T follicular helper cell (primary cell): Measurements from ENCODE around the gene TMEM176B.

ENCODE experiments used
- DNase-seq: peaks from one replicate; pipeline ENCODE4 v3.0.0-alpha.2; 2020; ENCODE audit warnings: low read depth
- total RNA-seq, 2 experiments: gene quantifications; one replicate each; lab custom pipeline; 2026; lab: John Stamatoyannopoulos, UW

Gene TMEM176B
- 0 to 0.06 reads per million in 2 experiments for total RNA-seq

DNA sequence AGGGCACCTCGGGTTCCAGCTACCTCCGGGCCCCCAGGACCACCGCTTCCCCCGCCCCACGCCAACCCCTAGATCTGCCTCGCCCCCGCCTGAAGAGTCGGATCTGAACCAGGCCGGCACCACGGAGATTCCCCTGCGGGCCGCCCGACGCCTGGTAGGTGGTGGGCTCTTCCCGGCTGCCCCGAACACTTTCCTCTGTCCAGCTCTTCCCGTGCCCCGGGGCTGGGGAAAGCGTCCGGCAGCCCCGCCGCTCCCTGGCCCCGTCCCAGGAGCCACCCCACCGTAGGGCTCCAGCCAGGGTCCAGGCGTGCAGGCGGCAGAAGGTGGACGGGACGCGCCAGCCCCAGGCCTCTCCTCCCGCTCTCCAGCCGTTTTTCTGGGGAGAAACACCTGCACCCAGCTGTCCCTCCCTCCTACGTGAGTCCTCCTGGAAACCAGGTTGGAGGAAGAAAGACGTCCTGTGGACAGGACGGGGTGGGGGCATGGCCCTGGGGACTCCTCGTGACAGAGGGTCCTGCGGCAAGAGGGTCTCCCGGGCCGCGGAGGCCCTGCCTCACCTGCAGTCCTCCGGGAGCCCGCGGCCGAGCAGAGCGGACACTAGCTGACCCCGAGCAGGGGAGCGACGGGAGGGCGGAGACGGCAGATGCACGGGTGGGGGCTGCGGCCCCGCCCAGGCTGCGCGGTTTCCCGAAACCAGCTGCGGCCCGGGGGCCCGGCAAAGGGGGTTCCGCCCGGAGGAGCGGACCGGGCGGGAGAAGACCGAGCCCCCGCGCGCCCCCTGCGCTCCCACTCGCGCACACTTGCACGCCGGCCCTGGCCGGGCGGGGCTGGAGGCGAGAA is at the start of gene TMEM176B:
Gene TMEM176B (minus strand): TSS at position 624 of the 840 bp plus-strand sequence. CDS start 3,795 bp downstream, outside the sequence.
- no peak for DNase-seq

DNA sequence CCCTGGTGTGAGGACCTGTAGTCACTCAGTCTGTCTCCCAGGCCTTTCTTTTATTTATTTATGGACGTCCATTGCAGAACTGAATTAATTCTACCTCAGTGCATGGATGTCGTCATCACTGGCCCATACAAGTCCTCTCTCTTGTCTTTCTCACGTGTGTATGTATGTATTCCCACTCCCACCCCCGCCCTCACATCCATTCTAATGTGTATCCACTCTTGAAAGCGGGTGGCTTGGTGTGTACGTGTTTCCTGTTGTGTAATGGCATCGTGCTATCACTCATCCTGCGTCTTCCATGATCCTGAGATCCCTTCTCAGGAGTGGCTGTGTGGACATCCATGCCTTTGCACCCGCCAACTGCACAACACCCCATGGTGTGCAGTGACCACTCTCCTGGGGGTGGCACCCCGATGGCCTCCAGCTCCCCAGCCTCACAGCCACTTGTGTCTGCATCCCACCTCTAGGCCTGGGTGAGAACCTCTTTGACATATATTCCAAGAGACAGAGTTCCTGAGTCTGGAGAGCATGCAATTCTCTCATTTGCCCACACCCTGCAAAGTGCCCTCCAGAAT is 49.1 kb upstream of the TMEM176B start:
- DNase-seq = no peak

DNA sequence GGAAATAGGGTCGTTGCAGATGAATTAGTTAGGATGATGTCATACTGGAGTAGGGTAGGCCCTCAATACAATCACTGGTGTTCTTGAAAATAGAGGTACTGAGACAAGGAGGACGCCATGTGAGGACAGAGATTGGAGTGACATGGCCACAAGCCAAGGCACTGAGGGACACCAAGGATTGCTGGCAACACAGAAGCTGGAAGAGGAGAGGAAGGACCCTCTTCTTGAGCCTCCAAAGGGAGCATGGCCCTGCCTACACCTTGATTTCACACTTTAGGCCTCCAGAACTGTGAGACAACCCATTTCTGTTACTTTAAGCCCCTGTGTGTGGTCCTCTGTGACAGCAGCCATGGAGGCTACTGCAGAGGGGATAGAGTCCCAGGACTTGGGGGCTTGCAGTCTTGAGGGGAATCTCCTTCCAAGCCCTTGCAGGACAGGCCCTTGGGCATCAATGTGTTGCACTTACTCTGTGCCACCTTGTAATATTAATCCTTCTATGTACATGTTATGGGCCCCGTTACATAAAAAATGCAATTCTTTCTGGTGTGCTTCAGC is 48.5 kb upstream of the TMEM176B start:
- DNase-seq = no peak

DNA sequence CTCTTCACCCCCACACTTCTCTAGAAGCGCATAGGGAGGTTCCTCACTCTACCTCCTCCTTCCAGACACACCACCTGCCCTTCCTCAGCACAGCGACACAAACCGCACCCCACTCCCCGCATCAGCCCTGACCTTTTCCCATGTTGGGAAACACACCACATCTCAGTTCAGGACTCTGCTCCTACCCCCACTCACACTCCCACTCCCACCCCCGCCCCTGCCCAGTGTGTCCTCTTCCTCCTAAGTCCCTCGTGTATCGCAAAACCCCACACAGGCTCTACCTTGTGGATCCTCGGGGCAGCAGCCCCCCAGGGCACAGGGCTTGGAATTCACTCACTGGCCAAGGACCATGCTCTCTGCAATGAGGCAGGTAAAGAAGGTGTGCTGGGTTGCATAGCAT is 47.9 kb upstream of the TMEM176B start:
- no peak for DNase-seq

DNA sequence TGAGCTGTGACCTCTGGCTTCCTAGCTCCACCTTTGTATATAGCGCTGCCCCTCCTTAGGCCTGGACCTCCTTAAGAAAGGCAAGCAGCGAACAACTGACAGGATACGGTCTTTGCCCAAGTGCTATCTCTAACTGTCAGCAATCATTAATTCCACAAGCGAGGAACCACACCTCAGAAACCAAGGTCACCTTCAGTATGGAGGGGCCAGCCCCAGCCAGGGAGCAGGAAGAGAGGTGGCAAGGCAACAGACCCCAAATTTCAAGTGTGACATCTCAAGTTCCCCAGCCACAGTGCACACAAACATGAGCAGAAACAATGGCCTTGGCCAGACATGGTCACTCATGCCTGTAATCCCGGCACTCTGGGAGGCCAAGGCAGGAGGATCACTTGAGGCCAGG is 47.4 kb upstream of the TMEM176B start:
- no peak for DNase-seq

DNA sequence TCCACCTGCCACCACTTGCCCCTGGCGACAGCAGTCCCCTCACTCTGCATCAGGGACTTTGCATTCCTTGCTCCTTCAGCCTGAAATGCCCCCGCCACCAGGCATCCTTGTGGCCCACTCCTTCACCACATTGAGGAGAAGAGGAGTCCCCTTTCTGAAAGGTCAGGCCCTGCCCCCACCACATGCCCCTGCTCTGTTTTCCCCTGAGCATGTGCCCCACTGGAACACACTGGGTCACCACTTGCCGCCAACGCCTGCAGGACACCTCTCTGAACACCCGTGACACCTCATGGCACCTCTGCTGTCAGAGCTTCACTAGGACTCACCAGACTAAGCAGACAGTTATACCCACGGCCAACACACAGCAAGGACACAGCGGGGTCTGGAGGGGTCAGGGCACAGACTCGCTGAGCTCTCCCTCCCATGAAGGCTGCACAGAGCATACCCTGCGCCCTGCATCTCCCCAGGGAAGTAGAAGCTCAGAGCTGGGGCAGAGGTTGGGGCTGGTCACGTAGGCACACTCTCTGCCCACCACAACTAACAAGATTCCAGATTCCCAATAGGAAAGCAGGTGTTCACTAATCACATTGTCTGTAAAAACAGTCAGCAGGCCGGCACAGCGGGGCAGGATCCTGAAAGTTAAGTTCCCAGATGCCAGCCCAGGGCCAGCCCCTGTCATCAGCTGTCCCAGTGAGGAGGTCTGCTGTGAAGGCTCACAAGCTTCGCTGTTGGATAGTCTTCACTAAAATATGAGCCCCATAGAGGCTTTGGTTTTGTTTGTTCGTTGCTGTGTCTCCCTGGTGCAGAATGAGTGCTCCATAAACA is 46.3 kb upstream of the TMEM176B start:
- DNase-seq = no peak

DNA sequence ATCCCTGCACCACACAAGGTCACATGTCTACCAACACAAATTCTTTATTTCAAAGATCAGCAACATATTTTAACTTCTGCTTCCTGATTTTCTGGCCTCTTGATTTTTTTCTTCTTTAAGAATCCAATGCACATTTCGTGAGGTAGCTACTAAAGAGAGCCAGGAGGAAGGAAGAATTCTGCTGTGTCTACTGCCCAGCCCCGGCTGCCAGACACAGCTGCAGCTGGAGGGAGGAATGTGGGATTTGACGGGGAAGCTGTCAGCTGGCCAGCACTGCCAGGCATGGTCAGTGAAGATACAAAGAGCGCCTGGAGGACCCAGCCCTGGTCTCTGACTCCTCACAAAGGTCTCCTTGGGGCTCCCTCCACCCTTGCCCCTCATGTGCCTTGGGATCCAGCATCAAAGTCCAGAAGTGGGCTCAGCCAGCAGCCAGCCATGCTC is 45.3 kb upstream of the TMEM176B start:
- DNase-seq = no peak

DNA sequence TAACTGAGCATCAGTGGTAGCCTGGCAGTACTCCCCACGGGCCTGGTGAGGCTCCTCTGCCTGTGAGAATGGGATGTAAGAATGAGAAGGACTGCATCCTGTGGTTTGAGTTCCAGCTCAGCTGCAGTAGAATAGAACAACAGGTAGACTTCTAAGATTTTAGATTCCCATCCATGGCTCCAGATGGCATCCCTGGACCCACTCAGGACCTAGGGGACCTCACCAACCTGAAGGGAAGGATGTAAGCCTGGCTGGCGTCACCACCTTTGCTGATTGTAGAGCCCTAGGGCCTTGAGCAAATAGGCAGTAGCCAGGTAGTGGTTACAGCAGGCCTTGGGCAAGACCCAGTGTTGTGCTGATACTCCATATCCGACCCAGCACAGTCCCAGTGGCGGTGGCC is 42.6 kb upstream of the TMEM176B start:
- DNase-seq = no peak

DNA sequence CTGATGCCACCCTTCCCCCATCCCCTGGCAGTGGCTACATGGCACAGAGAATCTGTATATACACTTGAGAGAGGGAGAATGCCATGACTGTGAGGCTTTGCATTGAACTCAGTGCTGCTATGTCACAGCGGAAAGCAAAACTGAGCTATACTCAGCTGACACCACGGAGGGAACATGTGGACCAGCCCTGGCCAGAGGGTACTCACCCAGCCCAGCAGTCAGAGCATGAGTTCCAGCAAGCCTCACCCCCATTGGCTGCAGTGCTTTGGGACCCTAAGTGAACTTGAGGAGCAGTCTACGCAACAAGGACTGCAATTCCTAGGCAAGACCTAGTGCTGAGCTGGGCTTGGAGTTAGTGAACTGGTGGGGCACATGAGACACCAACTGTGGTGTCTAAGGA is 41.9 kb upstream of the TMEM176B start:
- no peak for DNase-seq

DNA sequence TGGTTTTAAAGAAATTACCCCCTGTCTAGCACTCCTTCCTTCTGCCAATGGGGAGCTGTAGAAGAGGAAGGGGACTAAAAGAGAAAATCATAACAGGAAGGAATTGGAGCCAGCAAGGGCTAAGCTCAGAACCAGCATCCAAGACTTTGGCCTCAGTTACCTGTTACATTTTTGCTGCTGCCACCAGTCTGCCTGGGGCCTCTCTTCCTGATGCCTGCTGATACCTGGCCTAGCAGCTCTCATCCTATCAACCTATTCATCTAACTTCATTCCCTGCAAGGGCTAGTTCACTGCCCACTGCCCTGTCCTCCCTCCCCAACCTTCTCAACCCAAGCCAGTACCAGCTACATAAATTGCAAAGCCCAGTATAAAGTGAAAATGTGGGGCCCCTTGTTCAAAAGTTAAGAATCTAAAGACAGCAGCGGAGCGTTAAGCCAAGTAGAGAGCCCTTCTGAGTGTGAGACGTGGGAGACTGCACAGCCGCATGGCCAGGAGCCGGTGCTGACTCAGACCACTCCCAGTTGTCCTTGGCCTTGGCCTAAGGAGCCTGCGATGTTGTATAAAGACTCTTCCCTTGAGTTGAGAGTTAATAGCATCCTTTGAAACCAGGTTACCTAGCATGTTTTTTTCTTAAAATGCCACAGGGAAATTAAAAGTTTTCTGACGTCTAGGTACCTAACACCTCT is 38.9 kb upstream of the TMEM176B start:
- DNase-seq = no peak

DNA sequence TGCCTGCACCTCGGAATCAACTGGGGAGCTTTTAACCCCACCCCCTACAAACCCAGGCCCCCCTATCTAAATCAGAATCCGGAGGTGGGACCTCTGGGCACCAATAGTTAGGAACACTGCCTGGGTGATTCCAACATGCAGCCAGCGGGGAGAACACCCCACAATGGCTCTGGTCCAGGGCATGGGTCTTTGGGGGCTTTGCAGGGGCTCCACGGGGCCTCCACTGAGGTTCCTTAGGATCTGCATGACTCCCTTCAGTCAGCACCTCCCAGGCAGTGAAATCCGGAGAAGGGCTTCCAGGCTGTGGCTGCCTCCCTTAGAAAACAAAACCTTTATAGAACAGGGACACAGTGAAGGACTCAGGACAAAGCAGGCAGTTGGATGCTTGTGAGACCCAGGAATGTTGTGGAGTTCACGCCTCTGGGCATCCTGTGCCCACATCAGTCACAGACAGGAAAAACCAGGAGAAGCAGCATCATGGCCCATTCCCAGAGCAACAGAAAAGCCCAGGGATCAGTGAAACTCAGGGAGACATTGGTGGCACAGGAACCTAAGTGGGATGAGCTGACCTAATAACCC is 35.6 kb upstream of the TMEM176B start:
- no peak for DNase-seq

DNA sequence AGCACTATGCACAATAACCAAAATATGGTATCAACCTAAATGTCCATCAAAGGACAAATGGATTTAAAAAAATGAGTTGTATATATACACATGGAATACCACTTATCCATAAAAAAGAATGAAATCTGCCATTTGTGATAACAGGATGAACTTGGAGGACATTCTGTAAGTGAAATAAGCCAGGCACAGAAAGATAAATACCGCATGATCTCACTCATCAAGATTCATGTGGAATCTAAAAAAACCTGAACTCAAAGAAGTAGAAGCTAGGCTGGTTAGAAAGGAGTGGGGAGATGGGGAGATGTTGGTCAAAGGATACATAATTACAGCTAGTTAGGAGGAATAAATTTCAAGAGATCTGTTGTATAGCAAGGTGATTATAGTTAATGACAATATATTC is 34.9 kb upstream of the TMEM176B start:
- no peak for DNase-seq

DNA sequence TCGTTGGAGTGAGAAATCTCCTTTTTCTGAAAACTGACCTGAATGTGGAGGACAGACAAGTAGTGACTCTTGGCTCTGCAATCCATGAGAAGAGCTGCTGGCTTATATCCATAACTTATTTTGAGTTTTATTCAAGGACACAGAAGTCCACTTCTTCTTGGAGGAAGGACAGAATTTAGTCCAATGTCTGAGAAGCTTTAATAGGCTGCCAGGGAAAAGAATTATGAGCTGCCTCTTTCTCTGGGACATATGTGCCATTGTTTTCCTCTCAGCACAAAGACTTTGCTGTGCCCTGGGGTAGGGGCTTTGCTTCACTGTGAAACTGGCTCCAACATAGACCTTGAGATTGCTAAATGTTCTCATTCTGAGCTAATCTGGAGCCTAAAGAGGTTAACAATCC is 31.7 kb upstream of the TMEM176B start:
- DNase-seq = no peak

DNA sequence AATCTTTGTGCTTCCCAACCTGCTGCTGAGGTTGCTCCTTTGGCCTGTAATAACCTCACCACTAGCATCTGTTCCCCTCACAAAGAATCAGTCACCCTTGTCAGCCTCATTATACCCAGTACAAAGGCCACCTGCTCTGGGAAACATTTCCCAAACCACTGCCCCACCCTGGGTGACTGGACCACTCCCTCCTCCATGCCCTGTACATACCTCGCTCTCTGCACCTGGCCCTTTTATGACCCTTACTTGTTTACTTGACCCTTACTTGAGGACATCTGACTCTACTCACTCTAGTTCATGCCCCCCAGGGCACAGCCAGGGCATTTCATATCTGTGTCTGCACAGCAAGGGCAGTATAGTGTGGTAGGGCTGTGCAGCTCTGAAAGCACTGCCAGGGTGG is 30.8 kb upstream of the TMEM176B start:
- no peak for DNase-seq

DNA sequence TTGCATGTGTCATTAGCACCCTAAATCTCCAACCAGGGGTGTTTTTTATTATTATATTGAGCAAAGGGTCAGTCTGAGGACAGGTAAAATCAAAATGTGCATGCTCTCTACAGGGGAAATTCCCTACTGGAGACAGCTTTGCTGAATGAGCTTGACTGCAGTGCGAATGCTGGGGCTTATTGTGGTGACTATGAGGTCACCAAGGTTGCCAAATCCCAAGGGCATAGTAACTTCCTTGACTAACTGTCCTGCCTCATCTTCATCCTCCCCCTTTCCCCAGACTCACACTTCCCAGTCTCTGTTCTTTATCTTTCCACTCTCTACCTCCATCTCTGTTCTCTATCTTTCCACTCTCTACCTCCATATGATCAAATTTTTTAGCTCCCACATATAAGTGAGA is 29.3 kb upstream of the TMEM176B start:
- no peak for DNase-seq

DNA sequence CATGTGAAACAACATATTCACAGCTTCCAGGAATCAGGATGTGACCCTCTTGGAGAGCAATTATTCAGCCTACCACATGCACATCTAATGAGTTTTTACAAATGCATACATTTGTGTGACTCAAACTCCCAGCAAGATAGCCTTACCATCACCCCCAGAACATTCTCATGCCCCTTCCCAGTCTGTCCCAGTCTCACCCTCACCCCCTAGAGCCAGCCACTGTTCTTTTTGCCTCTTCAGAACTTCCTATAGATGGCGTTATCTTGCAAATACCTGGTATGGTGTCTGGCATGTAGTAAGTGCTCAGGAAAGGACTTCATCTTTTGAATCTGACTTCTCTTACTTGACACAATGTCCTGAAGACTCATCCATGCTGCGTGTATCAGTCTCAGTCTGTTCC is 28.2 kb upstream of the TMEM176B start:
- DNase-seq = no peak

DNA sequence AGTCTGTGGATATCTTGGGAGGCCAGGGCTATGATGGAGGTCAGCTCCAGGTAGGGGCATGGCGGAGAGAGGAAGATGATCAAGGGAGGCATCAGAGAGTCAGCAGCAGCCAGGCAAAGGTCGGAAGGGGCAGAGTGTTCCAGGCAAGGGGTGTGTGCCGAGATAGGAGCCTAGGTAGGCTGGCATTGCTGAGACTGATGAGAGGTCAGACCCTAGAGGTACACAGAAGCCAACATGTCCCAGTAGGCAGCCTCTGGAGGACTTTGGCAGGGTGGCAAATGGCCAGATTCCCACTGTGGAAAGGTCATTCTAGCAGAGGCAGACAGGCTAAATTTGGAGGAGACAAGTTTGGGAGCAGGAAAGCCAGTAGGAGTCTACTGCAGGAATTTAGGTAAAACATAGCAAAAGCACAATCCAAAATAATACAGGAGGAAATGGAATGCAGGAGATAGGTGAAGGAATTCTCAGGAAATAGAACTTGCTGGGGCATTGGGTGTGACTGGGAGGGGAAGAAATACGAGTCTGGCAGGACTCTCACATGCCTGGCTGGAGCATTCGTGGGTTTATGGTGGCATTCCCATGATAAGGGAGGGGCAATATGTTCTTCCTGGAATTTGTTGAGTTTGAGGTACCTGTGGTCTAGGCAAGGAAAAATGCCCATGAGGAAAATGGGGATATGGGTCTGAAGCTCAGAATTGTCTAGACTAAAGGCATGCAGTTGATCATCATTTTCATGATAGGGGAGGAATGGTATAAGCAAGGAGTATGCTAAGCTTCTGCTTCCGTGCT is 26.1 kb upstream of the TMEM176B start:
- no peak for DNase-seq

DNA sequence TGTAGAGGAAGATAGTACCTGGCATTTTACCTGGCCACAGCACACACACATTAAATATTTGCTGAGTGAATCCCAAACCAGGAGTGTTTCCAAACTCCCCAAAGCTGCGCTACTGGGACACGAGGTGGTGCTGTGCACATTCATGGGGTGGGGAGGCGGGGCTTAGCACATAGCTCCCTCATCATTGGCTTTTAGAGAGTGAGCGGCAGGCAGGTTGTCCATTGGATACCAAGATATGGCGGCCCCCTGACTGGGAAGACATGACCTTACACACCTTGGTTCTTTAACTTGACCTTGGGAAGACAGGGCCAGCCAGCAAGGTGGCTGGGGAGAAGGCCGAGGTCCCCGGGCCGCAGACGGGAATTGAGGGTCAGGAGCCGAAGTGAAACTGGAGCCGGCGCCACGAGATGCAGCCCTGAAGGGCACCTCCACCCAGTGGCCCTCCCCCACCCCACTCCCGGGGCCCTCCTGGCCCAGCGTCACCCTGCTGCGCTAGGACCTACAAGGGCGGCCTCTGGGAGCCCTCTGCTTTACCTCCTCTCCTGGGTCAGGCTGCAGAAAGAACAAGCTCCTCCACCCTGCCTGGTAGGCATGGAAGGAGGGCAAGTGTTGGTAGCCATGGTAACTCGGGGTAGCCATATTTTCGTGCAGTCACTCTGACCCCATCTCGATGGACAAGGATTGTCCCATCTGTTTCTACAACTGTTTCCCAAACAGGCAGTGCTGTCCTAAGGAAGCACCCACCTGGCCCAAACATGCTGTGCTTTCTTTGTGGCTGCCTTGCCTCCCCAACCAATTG is 24.4 kb upstream of the TMEM176B start:
- DNase-seq = no peak

DNA sequence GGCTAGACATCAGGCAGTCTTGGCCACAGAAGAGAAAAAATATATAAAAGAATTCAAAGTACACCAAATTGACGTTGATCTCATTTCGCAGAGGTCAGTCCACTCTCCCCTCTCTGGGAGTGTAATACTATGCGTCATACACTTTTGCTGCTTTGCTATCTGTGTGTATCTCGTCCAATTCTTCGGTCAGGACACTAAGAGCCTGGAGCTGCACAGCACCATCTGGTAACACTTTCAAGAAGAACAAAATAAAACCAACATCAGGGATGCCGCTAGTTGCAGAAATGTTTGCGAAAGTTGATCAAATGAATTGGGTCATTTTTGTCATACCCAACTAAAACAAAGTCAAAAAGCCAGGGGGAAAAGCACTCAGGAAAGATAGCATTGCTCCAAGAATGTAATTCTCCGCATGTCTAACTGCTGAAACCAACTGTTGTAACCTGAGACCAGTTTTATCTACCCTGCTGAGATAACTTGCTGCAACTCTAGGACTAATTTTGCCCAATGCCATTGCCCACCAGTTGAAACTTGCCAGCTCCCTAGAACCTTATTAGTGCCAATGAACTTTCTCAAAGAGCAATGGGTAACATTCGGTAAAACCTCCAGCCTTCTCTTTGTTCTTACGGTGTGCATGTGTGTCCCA is 23.4 kb upstream of the TMEM176B start:
- DNase-seq = no peak
